Spleen (tissue), 7 donors: ENCODE measurements around the gene CLIC5.

Experiments used
- CTCF ChIP-seq, 11 experiments: fragments of 200-600 bp in 7 of 11; fragments of 450-650 bp in 4 of 11; sonication (generic) in 4 of 11; IDR thresholded peaks in 8 of 11; conservative IDR thresholded peaks in 3 of 11; 1 replicate in 7 of 11; 2 replicates in 4 of 11; pipeline versions ENCODE4 v1.4.0 to v1.8.0; 2016 to 2021; ENCODE audit warnings: antibody characterized with exemption in 11 of 11, inconsistent platforms in 4 of 11, mild to moderate bottlenecking in 1 of 11
- POLR2AphosphoS5 ChIP-seq, 3 donors: sonication (generic); formaldehyde crosslinking; IDR thresholded peaks; one replicate each; pipeline ENCODE4 v1.5.1; 2017; ENCODE audit warnings: antibody characterized with exemption in 3 of 3
- donor health status: DM: no; HTN: no; CAD: no; lungs with moderate emphysema.
- donor health status: DM: no; HTN: no; CAD: no.
- donor health status: DM: no; HTN: no; CAD: no.

DNA sequence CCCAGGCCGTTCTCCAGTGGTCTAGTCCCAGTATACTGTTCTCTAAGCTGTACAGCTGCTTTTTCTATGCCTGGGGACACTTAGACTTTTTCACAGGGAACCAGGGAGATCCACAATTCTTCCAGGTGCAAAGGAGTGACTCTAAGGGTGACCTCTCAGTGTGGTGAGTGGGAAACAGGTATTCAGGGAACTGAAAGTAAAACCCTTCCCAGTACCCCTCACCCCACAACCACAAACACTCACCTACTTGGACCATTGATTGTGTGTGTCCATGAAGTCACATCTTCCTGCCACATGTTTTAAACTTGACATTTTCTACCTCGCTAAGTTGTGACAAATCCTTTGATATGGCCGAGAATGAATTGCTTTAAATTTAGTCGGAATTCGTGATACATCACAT is 183.6 kb downstream of the CLIC5 start:
- TF ChIP-seq CTCF (IDR thresholded peaks at IDR 0.05 in 8 of 11, conservative IDR thresholded peaks at IDR 0.05 in 3 of 11) (no peak), POLR2AphosphoS5 (IDR thresholded peaks at IDR 0.05) (no peak)
